Coronary artery (tissue), 2 donors: ENCODE results near the gene MACROH2A1.

ENCODE experiments used
- DNase-seq: peaks from one replicate; pipeline ENCODE4 v3.0.0-alpha.2; 2017; ENCODE audit warnings: low spot score
- H3K27ac ChIP-seq, 2 donors: fragments of 200-600 bp; sonication (generic); one replicate each; pipeline ENCODE4 v1.5.1; 2016 to 2019
- H3K4me3 ChIP-seq: fragments of 200-600 bp; sonication (generic); 2 replicates; pipeline ENCODE4 v1.5.1; 2016; ENCODE audit warnings: mild to moderate bottlenecking, moderate library complexity
- CTCF ChIP-seq: fragments of 200-600 bp; sonication (generic); IDR thresholded peaks from one replicate; pipeline ENCODE4 v1.5.1; 2019; ENCODE audit warnings: antibody characterized with exemption

The MACROH2A1 gene

GRCh38 chr5:135320718-135321484 lies 78.1 kb downstream of the MACROH2A1 start:
- no peak overlapping the region for H3K4me3 ChIP-seq
- H3K27ac ChIP-seq: no peak overlapping the region
- DNase-seq: peak; percentile 54
- TF ChIP-seq CTCF: no peak

- DNase-seq: peak; percentile 58
- Histone ChIP-seq H3K4me3 (no peak overlapping the region), H3K27ac (no peak overlapping the region)
- TF ChIP-seq CTCF: no peak
Measured at GRCh38 chr5:135319928-135320606, 79.0 kb downstream of the MACROH2A1 start.

GRCh38 chr5:135319458-135319857 lies 79.6 kb downstream of the MACROH2A1 start:
- TF ChIP-seq CTCF: no peak
- Histone ChIP-seq H3K27ac (no peak overlapping the region), H3K4me3 (no peak overlapping the region)
- peak; percentile 45 for DNase-seq

- TF ChIP-seq CTCF: no peak
- Histone ChIP-seq H3K27ac (no peak overlapping the region), H3K4me3 (no peak overlapping the region)
- DNase-seq: peak; percentile 35
Measured at GRCh38 chr5:135318924-135319323, 80.1 kb downstream of the MACROH2A1 start.

GRCh38 chr5:135318037-135318436 lies 81.0 kb downstream of the MACROH2A1 start:
- Histone ChIP-seq H3K4me3 (no peak overlapping the region), H3K27ac (no peak overlapping the region)
- no peak for DNase-seq
- no peak for TF ChIP-seq CTCF

- Histone ChIP-seq H3K4me3 (no peak overlapping the region), H3K27ac (no peak overlapping the region)
- no peak for DNase-seq
- TF ChIP-seq CTCF: no peak
Measured at GRCh38 chr5:135317286-135317685, 81.7 kb downstream of the MACROH2A1 start.

GRCh38 chr5:135315386-135315785 lies 83.6 kb downstream of the MACROH2A1 start:
- no peak overlapping the region for H3K4me3 ChIP-seq
- H3K27ac ChIP-seq: no peak overlapping the region
- no peak for TF ChIP-seq CTCF
- DNase-seq: no peak
